ENCODE results near the gene TMEM196.

TMEM196 gene

DNA sequence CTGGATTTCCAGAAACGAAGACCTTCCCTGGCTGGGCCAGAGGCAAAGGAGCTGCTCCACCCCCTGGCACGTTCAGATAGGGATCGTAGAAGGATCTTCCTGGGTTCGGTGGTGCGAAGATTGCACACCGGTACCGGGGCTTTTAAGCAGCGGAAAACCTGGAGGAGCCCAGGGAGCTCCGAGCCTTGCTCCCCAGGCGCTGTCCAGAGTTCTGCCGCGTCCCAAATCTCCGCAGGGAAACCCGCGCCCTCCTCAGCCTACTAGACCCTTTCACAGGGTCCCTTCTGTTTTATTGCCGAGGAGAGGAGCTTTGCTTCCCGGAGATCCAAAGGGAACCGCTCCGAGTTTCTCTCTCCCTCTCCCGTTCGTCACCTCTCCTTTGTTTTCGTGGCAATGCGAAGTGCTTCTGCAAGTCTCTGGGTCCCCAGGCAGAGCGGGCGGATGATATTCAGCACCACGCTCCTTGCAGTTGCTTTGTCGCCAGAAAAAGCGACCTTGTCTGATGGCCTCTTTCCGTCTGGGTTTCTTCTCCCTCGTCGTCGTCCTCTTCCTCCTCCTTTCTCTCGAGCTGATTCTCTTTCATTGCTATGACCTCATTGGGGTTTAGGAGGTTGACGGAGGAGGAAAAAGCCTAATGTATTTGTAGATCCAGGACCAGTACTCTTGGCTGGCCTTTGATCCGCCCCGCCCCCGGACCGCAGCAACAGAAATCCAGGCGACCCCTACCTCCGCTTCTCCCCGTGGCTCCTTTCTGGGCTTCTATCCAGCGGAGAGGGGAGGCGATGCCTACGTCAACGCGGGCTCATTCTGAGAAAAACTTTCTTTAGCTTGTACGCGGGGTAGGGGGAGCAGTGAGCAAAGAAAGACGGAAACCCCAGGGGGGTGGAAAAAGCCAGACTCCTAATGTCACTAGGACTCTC, at the start of gene TMEM196:
Gene TMEM196, minus strand, starts transcription at position 777 of the 920 bp plus-strand sequence. CDS start 921 bp downstream, outside the sequence.
- DNase-seq (ENCODE audit: low spot score): peak; percentile 69

GRCh38 chr7:19816128-19816527, 42.7 kb upstream of the TMEM196 start:
- no peak for DNase-seq (ENCODE audit: low spot score)

DNA sequence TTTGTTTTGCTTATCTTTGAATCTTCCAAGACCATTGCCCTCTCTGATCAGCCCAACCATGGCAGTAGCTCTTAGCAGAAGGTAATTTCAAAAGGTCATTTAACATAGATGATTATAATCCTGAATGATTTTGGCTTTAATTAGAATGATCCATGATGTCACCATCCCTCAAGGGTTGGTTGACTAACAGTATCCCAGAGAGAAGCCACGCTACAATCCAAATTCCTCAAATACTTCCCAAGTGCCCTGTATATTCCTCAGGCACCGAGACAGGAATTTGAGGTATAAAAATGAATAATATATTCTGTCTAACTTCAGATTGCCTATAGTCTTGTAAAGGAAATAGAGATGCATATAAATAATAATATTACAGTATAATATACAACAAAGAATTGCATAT, 42.1 kb upstream of the TMEM196 start:
- no peak for DNase-seq (ENCODE audit: low spot score)

DNA sequence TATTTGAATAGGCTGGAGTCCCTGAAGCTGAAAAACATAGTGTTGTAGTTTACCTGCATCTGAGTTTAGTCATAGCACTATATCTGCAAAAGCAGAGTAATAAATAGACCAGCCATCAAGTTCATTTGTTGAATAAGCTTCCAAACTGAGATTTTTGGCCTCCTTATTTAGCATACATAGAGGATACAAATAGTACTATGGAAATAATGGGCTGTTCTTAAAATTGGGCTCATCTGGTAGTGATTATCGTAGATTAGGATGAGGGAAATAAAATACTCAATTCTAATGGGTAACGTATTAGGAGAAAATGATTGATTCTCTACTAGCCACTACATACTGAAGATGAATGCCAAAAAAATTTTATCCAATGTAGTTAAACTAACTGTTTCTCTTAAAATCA, 41.4 kb upstream of the TMEM196 start:
- DNase-seq (ENCODE audit: low spot score): no peak

DNA sequence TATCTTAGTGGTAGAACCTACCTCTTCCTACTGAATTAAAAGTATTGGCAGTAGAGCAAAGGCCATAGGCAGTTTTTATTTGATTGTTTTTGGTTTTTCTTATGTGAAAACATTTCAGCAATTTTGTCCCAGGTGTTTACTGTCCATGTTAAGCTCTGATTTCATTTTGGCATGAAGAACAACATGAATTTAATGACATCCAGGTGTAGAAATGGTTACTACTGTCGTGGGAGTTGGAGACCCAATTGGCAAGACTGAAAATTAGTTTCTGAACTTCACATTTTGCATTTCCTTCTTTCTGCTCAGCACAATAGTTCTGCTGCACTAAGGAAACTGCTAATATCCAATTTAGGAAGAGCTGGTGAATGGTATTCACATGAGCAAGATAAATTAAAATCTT, 38.0 kb upstream of the TMEM196 start:
- no peak for DNase-seq (ENCODE audit: low spot score)

DNA sequence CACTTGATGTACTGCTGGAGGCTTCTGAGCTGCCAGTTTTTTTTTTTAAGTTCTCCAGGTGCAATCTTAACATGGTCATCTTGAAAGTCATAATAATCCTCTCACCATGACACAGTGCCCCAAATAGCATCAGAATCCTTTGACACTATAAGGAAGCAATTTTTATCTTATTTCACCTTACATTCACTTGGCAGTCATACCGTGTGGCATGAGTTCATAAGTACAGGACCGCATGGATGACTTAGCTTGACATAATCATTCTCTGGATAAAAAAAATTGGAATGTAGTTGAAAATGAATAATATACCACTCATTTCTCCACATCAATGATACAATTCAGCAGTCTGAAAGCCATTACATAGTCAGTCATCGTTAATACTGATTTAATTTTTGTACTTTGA, 25.6 kb upstream of the TMEM196 start:
- no peak for DNase-seq (ENCODE audit: low spot score)

GRCh38 chr7:19783541-19783940, 10.1 kb upstream of the TMEM196 start:
- no peak for DNase-seq (ENCODE audit: low spot score)

- no peak for DNase-seq (ENCODE audit: low spot score)
Observed at GRCh38 chr7:19776981-19777380, 3.6 kb upstream of the TMEM196 start.

- no peak for DNase-seq (ENCODE audit: low spot score)
Observed at GRCh38 chr7:19775578-19775977, 2.2 kb upstream of the TMEM196 start.

- DNase-seq (ENCODE audit: low spot score): no peak
Observed at GRCh38 chr7:19772306-19772705, 1.1 kb downstream of the TMEM196 start.

DNA sequence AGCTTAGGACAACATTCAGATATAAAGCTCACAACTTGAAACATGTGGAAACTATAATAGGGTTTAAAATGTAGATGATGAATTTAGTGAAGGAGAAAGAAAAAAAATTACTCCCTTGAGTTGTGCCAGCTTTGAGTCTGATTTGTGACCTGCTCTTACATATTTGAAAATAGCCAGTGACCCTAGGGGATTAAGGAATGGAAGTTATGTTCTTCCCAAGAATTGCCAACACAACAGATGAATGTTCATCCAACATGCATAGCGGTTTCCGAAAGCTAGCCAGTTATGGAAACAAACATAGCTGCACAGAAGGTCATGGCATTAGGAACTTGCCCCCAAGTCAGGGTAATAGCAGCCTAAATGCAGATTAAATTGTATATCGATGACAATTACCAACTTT, 10.8 kb downstream of the TMEM196 start:
- DNase-seq (ENCODE audit: low spot score): no peak

GRCh38 chr7:19754521-19755116, 18.8 kb downstream of the TMEM196 start:
- peak; percentile 21 for DNase-seq (ENCODE audit: low spot score)

DNA sequence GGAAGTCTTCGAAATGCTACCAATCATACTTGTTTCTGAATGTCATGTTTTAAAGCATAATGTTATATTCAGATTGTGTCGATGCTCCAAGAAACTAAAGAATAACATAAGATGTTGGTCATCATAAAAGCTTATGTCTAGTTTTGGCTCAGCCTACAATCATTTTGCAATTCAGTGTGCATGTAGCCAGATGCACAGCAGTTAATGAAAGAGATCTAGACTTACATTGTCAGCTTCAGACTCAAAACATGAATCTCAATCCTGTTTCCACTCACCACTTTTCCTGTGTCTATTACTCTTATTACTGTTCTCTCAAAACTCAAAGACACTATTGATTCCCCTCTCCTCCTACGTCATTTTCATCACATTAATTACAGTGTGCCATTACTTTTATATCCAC, 21.4 kb downstream of the TMEM196 start:
- no peak for DNase-seq (ENCODE audit: low spot score)

GRCh38 chr7:19749658-19750057, 23.8 kb downstream of the TMEM196 start:
- DNase-seq (ENCODE audit: low spot score): peak; percentile 9

- DNase-seq (ENCODE audit: low spot score): peak; percentile 49
Observed at GRCh38 chr7:19747740-19748339, 25.6 kb downstream of the TMEM196 start.

GRCh38 chr7:19744075-19744474, 29.3 kb downstream of the TMEM196 start:
- no peak for DNase-seq (ENCODE audit: low spot score)

DNA sequence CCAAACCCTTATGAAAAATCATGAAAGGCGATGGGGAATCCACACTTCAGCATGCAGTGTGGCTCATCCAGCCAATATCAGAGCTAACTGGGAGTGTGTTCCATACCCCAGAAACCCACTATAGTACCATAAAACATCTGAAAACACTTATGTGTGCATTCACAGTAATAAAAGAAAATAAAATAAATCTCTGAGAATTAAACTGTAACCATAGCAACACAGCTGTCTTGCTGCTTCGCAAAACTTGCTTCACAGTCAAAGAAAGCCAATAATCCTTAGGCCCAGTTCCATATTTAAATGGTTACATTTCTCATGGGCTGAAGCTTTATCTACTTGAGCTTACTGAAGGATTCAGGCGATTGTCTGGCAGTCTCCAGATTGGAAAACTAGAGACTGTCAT, 44.7 kb downstream of the TMEM196 start:
- DNase-seq (ENCODE audit: low spot score): no peak

DNA sequence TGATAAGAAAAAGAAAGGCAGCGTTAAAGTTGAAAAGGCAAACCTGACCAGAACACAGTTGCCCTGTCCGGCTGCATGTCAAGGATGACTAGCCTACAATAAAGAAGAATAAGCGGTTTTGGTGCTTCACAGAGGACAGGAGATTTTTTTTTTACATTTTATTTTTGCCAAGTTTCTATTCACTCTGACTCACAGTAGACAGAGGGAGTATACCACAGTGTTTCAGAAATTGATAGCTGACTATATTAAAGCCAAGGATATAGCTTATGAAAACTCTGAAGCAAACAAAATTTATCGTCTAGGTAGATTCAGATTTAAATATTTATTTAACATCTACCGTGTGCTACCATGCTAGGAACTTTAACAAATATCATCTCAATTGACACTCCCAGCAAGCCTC, 47.6 kb downstream of the TMEM196 start:
- no peak for DNase-seq (ENCODE audit: low spot score)

DNA sequence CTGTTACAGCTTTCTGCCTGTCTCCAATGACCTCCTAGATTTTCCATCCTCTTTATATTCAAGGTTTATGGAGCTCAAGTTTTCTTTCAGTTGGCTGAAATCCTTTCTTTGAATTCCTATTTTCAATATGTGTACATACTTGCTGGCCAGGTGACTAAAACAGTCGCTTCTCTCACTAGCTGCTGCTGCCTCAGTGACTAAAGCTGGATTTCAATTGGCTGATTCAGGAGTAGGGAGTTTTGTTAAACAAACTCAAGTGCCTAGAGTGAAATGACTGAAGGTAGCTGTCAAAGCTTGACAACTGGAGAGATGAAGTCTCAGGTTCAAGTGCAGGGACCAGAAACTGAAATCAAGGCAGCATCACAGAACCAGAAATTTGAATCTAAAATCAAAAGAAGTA, 57.9 kb downstream of the TMEM196 start:
- no peak for DNase-seq (ENCODE audit: low spot score)

- DNase-seq (ENCODE audit: low spot score): no peak
Observed at GRCh38 chr7:19713676-19714075, 59.7 kb downstream of the TMEM196 start.

GRCh38 chr7:19709249-19709578, 64.2 kb downstream of the TMEM196 start:
- no peak for DNase-seq (ENCODE audit: low spot score)

DNA sequence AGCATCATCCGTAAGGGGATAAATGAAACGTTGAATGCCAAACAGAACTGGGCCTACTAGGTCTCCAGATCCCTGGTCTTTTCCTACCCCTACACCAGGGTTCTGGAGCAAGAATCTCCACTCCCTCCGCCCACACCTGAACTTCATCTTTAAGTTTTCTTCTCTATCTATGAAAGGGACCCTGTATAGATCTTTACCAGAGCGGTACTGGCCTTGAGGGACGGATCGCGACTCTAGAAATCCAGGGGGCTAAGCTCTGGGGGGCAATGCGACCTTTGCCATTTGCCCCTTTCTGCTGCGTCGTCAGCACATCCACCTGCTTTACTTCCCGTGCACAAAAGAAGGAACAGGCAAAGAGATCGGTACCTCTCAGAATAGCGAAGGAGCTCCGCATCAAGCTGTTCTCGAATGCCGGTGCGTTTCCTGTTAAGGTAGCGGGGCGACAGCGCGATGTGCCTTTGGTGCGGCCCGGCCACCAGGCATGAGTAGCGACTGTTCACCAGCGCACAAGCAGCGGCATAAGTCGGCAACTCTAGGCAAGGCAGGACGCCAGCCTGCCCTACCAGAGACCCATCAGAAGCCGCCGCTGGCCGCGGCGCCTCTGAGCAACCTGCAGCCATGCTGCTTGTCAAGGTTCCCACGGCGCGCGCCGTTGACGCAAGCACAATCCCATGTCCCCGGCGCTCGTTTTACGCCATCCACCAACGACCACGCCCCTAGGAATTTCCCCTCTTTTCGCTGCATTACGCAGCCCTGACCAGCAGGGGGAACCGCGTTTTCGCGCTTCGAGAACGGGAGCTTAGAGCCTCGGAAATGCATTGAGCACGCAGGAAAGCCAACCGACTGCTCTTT, 64.8 kb downstream of the TMEM196 start, which contains the start of gene POLR1F:
Gene POLR1F, minus strand, starts transcription at position 641 of the 852 bp plus-strand sequence. Its CDS starts 21 bp downstream, at position 620.
- DNase-seq (ENCODE audit: low spot score): peak; percentile 89
